ENCODE results near the gene PRKCB. TPM values are rescaled to one million over a fixed set of nuclear protein-coding genes. Genes with fewer than 3 reads are reported as not detected.
A peak's percentile ranks its signal among the peaks of the same experiment; 100 is the strongest.

PRKCB gene
- polyA plus RNA-seq, 3 donors, result 57.4 to 87.4 (median 75.5) TPM

GRCh38 chr16:24045641-24046040, 209.9 kb downstream of the PRKCB start:
- H3K27me3 ChIP-seq (ENCODE audit: control insufficient read depth in 2 of 2, insufficient read depth in 2 of 2, low read length in 2 of 2), result no peaks in the 10 kb centered on the region
- no peaks in the 10 kb centered on the region for H3K4me1 ChIP-seq (ENCODE audit: control insufficient read depth in 1 of 2, insufficient read depth in 2 of 2, low read length in 2 of 2)
- DNase-seq, result no peak
- no peak overlapping the region for H3K9ac ChIP-seq (ENCODE audit: insufficient read depth, low read length, poor library complexity, severe bottlenecking)
- Mint-ChIP-seq H3K9me3 (peaks cover 0 to 1% (median 0%) of the 10 kb centered on the region in 7 donors), H3K4me3 (no peak overlapping the region), H3K36me3 (peaks cover 70 to 85% of the 10 kb centered on the region in 2 donors), H3K27ac (no peak overlapping the region), H3K27me3 (ENCODE audit: low read depth in 3 of 3) (peaks cover 0 to 5% (median 3%) of the 10 kb centered on the region in 3 donors), H3K4me1 (no peaks in the 10 kb centered on the region)
- peaks cover 54 to 93% of the 10 kb centered on the region in 2 donors for H3K36me3 ChIP-seq (replicated peaks in 1 of 2; ENCODE audit: control insufficient read depth in 1 of 2, insufficient read depth in 2 of 2, low read length in 2 of 2)
- no peak overlapping the region for H3K4me3 ChIP-seq (replicated peaks in 1 of 3; ENCODE audit: low read depth in 2 of 3, low read length in 3 of 3)
- H3K4me2 ChIP-seq (replicated peaks; ENCODE audit: extremely low read depth, low read length, poor library complexity, severe bottlenecking), result no peak overlapping the region
- intact Hi-C loops (cut with micrococcal nuclease), result no loop called here
- H2AFZ ChIP-seq (ENCODE audit: insufficient read depth, low read depth, low read length, poor library complexity, severe bottlenecking), result no peak overlapping the region
- H3K27ac ChIP-seq (ENCODE audit: low read depth in 1 of 2, low read length in 2 of 2), result no peak overlapping the region
- TF ChIP-seq, protein P1, sequence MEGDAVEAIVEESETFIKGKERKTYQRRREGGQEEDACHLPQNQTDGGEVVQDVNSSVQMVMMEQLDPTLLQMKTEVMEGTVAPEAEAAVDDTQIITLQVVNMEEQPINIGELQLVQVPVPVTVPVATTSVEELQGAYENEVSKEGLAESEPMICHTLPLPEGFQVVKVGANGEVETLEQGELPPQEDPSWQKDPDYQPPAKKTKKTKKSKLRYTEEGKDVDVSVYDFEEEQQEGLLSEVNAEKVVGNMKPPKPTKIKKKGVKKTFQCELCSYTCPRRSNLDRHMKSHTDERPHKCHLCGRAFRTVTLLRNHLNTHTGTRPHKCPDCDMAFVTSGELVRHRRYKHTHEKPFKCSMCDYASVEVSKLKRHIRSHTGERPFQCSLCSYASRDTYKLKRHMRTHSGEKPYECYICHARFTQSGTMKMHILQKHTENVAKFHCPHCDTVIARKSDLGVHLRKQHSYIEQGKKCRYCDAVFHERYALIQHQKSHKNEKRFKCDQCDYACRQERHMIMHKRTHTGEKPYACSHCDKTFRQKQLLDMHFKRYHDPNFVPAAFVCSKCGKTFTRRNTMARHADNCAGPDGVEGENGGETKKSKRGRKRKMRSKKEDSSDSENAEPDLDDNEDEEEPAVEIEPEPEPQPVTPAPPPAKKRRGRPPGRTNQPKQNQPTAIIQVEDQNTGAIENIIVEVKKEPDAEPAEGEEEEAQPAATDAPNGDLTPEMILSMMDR (IDR thresholded peaks at IDR 0.05), result no peak
- H4K20me1 ChIP-seq (ENCODE audit: insufficient read depth, low read length), result peaks cover 92% of the 10 kb centered on the region
- no peaks in the 10 kb centered on the region for H3K9me3 ChIP-seq (replicated peaks in 1 of 2; ENCODE audit: control insufficient read depth in 1 of 2, insufficient read depth in 1 of 2, low read length in 2 of 2)
- H3K79me2 ChIP-seq (ENCODE audit: insufficient read depth, low read length), result peaks cover 4% of the 10 kb centered on the region
- 91% methylated on average over 12 of the region's 12 CpGs for WGBS (ENCODE audit: insufficient coverage)

- H3K4me2 ChIP-seq (replicated peaks; ENCODE audit: extremely low read depth, low read length, poor library complexity, severe bottlenecking), result no peak overlapping the region
- peak overlapping the region in 1 of 2 donors; percentile 14 for H3K27ac ChIP-seq (ENCODE audit: low read depth in 1 of 2, low read length in 2 of 2)
- Mint-ChIP-seq H3K4me1 (no peaks in the 10 kb centered on the region), H3K27ac (peak overlapping the region in 2 of 7 donors; percentile 46 to 64), H3K27me3 (ENCODE audit: low read depth in 3 of 3) (peaks cover 0 to 5% (median 3%) of the 10 kb centered on the region in 3 donors), H3K36me3 (peaks cover 73 to 87% of the 10 kb centered on the region in 2 donors), H3K9me3 (peaks cover 0 to 1% (median 0%) of the 10 kb centered on the region in 7 donors), H3K4me3 (no peak overlapping the region)
- H3K9ac ChIP-seq (ENCODE audit: insufficient read depth, low read length, poor library complexity, severe bottlenecking), result no peak overlapping the region
- H3K4me1 ChIP-seq (ENCODE audit: control insufficient read depth in 1 of 2, insufficient read depth in 2 of 2, low read length in 2 of 2), result no peaks in the 10 kb centered on the region
- WGBS (ENCODE audit: insufficient coverage), result 98% methylated on average over 4 of the region's 4 CpGs
- peaks cover 60 to 93% of the 10 kb centered on the region in 2 donors for H3K36me3 ChIP-seq (replicated peaks in 1 of 2; ENCODE audit: control insufficient read depth in 1 of 2, insufficient read depth in 2 of 2, low read length in 2 of 2)
- DNase-seq, result no peak
- no peaks in the 10 kb centered on the region for H3K27me3 ChIP-seq (ENCODE audit: control insufficient read depth in 2 of 2, insufficient read depth in 2 of 2, low read length in 2 of 2)
- intact Hi-C loops (cut with micrococcal nuclease), result no loop called here
- H2AFZ ChIP-seq (ENCODE audit: insufficient read depth, low read depth, low read length, poor library complexity, severe bottlenecking), result no peak overlapping the region
- peaks cover 4% of the 10 kb centered on the region for H3K79me2 ChIP-seq (ENCODE audit: insufficient read depth, low read length)
- H3K9me3 ChIP-seq (replicated peaks in 1 of 2; ENCODE audit: control insufficient read depth in 1 of 2, insufficient read depth in 1 of 2, low read length in 2 of 2), result no peaks in the 10 kb centered on the region
- TF ChIP-seq, protein P1 (IDR thresholded peaks at IDR 0.05), result no peak
- peaks cover 92% of the 10 kb centered on the region for H4K20me1 ChIP-seq (ENCODE audit: insufficient read depth, low read length)
- H3K4me3 ChIP-seq (replicated peaks in 1 of 3; ENCODE audit: low read depth in 2 of 3, low read length in 3 of 3), result no peak overlapping the region
These were observed 210.7 kb downstream of the PRKCB start for GRCh38 chr16:24046442-24046841.

Measured in CD14-positive monocyte (primary cell).